HG03342 (cell line): ENCODE results near the gene ZNRF1.
"Not testable (repeated sequence)": the region's sequence is repeated elsewhere in the genome, so short reads cannot be mapped to it uniquely, and the experiment has no call there.

Experiments
- ATAC-seq: cut with Tn5 transposase; IDR thresholded peaks from one replicate; pipeline ENCODE4 v1.9.1; 2021; ENCODE audit warnings: mild to moderate bottlenecking, moderate library complexity; ENCODE audit not compliant: unreplicated experiment

The ZNRF1 gene

GRCh38 chr16:75026239-75026891 lies 27.5 kb downstream of the ZNRF1 start:
- ATAC-seq: not testable (repeated sequence)

- no peak for ATAC-seq
Measured at GRCh38 chr16:75026892-75027391, 28.1 kb downstream of the ZNRF1 start.

- no peak for ATAC-seq
Measured at GRCh38 chr16:75027520-75028300, 28.9 kb downstream of the ZNRF1 start.

GRCh38 chr16:75028544-75029135 lies 29.8 kb downstream of the ZNRF1 start:
- no peak for ATAC-seq

DNA sequence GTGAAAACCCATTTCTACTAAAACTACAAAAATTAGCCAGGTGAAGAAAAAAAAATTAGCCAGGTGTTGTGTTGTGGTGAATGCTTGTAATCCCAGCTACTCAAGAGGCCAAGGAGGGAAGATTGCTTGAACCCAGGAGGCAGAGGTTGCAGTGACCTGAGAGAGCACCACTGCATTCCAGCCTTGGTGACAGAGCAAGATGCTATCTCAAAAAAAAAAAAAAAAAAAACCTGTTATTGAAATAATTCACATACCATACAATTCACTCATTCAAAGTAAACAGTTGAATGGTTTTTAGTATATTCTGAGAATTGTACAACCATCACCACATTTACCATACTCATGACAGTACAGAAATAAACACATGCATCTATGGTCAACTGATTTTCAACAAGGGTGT lies 31.0 kb downstream of the ZNRF1 start:
- no peak for ATAC-seq

GRCh38 chr16:75032655-75033054 lies 33.8 kb downstream of the ZNRF1 start:
- no peak for ATAC-seq

GRCh38 chr16:75035410-75035968 lies 36.7 kb downstream of the ZNRF1 start:
- ATAC-seq: no peak

DNA sequence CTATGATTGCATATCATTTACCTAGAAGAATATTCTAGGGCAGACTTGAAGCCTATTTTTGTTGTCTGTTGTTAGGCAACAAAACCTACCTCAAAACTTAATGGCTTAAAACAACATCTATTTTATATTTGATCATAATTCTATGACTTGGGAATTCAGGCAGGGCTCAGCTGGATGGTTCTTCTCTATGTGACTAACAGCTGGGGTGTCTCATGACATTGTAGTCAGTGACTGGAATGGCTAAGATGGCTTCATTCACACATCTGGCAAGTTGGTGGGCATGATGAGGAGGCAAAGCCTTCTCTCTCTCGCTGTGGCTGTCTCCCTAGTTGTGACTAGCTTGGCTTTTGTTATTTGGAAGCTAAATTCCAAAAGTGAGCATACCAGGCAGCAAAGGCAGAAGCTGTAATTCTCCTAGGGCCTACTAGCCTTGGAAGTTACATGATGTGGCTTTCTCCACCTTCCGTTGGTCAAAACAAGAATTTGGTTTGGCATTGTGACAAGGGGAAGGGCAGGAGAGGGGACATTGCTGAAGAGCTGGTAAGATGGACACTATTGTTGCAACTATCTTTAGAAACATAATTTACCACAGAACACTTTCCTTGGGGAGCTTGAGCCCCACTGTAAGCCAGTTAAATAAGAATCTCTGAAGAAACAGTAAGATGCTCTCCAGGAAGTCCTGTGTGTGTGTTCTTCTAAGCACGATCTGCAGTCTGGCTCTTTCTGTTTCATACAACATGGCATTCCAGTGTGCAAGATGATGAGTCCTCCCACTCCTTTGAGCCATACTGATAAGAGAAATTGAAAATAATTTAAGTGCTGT lies 39.4 kb downstream of the ZNRF1 start:
- no peak for ATAC-seq

GRCh38 chr16:75039941-75040340 lies 41.1 kb downstream of the ZNRF1 start:
- ATAC-seq: no peak

DNA sequence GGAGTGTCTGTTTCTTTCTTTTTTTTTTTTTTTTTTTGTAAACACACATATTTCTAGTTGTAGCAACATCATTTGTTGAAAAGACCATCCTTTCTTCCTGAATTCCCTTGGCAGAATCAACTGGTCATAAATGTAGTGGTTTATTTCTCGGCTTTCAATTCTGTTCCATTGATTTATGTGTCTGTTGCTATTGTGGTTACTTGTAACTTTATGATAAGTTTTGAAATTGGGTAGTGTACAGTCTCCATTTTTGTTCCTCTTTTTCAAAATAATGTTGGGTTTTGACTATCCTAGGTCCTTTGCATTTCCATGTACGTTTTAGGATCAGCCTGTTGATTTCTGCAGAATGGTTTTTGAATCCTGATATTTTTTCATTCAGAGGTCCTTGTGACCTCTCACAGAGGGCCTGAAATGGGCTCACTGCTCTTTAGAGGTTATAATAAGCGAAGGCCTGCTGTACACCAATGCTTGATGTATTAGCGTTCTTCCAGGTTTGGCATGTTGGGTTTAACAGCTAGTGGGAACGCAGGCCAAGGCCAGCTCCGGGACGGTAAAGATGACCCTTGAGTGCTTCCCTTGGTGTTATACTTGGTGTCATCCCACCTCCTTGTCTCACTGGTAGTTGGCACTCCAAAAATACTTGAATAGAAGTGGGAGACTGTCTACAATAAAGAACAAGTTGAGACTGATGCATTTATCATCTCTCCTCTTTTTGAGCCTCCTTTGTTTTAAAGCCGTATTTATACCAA lies 43.8 kb downstream of the ZNRF1 start:
- ATAC-seq: no peak

GRCh38 chr16:75043175-75043895 lies 44.5 kb downstream of the ZNRF1 start:
- ATAC-seq: no peak

GRCh38 chr16:75044800-75045361 lies 46.1 kb downstream of the ZNRF1 start:
- ATAC-seq: no peak

- ATAC-seq: no peak
Measured at GRCh38 chr16:75045424-75045823, 46.6 kb downstream of the ZNRF1 start.

DNA sequence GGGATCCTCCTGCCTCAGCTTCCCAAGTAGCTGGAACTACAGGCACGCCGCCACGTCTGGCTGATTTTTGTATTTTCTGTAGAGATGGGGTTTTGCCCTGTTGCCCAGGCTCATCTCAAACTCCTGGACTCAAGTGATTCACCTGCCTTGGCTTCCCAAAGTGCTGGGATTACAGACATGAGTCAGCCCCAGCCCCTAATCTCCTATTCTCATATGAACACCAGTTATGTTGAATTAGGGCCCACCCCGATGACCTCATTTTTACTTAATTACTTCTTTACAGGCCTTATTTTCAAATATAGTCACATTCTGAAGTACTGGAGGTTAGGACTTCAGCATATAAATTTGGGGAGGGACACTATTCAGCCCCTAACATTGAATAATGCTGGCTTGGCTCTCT lies 49.2 kb downstream of the ZNRF1 start:
- no peak for ATAC-seq

GRCh38 chr16:75048530-75048929 lies 49.7 kb downstream of the ZNRF1 start:
- no peak for ATAC-seq

GRCh38 chr16:75052481-75053202 lies 53.8 kb downstream of the ZNRF1 start:
- no peak for ATAC-seq

DNA sequence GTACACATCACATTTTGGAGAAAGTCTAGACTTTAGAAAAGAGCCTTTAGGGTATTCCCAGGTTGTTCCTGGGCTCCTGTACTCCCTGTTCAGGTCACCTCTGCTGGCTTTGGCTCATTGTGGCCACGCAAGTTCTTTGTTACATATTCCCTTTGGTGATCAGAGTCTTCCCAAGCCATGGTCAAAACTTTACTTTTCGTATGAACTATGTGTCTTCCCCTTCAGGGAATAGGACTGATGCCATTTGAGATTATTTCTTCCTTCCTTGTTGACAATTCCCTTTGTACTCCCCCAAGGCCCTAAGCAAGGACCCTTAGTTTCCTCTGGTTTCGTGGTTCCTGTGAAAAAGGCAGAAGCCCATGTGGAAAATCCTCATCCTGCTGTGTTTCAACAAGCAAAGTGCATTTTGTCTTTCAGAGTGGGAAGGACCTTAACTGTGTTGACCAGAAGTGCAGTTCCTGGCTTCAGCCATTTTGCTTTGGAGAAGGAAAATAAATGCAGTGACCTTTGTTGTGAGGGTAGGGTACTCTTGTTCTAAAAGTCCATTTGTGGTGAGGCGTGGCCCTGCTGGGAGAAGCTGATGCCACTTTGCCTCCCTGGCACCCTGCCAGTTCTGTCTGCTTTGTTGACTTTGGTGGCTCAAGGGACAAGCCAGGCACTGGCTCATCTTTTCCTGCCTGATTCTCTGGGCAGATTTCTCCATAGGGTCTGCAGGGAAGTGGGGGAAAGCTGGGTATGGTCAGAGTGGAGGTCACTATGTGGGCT lies 55.1 kb downstream of the ZNRF1 start:
- ATAC-seq: no peak

DNA sequence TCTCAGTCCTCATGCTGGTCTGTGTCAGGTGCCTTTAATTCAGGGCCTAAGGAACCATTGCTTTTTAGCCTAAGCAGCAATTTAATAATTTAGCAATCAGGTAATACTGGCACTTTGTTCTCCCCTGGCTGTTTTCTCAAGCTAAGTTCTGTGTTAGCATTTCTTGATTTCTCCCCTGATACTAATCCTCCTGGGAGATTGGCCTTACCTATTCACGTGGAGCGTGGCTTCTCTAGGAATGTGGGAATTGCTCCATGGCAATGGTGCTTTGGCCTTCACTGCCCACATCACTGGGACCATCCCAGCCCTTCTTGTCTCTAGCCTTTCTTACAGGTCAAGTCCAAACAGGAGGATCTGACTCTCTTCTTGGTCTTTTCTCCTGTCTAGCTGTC lies 55.7 kb downstream of the ZNRF1 start:
- no peak for ATAC-seq
